NCI-H1436 treated with DMSO at 0.1 percent for 48 hours (cell line): ENCODE results near the gene IGF1.

ENCODE experiments used
- DNase-seq: peaks from one replicate; lab custom pipeline; 2025; lab: John Stamatoyannopoulos, UW

Gene IGF1

DNA sequence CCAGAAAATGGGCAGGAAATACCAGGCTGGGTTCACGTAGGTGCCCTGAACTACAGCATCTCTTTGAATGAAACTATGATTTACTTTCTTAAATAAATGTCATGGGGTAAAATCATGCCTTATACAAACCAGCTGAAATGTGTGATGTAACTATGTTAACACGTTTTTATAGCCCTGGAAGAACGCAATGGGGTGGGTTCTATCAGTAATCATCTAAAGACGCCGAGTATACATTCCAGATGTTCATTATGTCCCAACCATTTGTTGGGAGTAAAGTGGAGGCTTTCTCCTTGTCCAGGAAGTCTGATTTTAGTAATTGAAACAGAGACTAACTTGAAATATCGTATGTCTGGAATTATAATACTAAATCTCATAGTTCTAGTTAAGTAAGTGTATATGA is 16.2 kb upstream of the IGF1 start:
- no peak for DNase-seq

DNA sequence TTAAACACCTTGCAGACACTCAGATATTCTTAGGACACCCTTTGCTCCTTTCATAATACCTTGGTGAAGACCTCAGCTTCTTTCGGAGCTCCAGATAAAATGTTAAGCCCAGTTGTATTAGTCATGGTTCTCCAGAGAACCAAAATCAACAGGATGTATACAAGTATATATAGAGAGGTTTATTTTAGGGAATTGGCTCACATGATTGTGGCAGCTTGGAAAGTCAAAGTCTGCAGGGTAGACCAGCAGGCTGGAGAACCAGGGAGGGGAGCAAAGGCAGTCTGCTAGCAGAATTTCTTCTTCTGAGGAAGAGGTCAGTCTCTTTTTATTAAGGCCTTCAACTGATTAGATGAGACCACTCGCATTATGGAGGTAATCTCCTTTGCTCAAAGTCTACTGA is 6.9 kb upstream of the IGF1 start:
- DNase-seq: no peak

DNA sequence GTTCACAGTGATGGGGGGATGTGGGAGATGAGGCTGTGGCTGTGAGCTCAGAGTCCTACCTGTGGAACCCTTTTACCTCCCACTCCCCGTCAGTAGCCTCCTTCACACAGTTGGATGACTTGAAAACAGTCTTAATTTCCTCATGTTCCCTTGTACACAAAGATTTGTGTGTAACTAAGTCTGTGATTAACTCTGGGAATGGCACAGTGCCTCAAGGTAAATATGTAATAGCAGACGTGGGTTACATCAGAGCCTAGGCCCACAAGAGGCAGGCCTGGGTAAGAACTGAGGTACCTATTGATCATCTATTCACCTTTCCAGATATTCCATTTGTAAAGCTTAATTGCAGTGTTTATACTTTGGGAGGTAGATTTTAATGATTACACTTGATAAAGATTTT is 5.8 kb upstream of the IGF1 start:
- no peak for DNase-seq

DNA sequence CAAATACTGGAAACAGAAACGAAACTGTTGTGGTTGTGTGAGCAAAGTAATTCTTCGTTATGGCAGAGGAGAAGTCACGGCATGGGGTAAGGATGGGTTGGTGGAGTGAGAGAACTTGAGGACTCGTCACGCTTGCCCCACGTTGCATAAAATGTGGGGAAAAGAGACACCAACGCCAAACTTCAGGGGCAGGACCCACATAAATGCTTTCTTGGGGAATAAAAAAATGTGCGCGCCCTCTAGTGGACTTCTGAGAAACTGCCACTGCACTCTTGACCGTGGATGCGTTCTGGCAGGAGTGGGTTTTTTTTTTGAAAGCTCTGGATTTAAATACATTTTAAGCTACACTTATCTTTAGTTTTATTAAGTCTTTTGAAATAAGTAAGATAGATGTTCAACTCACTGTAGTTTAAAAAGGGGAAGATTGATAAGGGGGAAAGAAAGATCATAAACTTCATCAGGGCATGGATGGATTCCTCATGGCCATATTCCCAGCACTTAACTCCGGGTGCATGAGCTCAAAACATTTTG is 4.1 kb upstream of the IGF1 start:
- no peak for DNase-seq

DNA sequence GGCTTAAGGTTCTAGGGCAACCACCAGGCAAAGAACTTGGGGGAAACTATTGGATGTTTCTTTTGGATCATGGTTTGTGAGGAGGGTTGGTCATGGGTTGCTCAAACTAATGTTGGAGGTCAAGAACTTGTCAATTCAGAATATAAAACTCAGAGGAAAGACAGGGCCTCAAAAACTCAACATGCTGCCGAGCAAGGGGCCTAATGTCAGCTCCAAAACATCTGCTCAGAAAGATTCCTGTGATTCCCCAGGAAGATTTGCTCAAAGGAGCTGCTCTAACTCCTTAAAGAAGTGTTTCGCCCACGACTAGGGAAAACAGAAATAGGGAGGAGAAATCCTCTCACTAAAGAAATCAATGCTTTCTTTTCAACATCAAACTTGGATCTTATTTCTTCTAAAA is 3.7 kb upstream of the IGF1 start:
- no peak for DNase-seq

DNA sequence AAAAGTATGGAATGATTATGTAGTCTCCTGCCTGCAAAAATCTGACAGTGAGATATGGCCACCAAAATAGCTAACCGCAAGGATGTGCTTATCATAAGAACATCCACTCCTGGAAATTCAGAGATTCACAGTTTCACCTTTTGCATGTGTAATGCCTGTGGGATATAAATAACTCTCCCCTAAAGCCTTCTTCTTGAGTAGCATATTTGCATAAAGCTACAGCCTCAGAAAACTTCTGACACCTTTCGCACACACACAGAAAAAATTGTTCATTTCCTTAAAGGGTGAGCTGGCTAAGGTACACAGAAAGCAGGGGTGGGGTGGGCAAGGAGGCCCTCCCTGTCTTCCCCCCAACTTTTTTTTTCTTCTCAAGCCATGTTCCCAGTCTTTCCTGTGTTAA is 3.1 kb upstream of the IGF1 start:
- DNase-seq: no peak

DNA sequence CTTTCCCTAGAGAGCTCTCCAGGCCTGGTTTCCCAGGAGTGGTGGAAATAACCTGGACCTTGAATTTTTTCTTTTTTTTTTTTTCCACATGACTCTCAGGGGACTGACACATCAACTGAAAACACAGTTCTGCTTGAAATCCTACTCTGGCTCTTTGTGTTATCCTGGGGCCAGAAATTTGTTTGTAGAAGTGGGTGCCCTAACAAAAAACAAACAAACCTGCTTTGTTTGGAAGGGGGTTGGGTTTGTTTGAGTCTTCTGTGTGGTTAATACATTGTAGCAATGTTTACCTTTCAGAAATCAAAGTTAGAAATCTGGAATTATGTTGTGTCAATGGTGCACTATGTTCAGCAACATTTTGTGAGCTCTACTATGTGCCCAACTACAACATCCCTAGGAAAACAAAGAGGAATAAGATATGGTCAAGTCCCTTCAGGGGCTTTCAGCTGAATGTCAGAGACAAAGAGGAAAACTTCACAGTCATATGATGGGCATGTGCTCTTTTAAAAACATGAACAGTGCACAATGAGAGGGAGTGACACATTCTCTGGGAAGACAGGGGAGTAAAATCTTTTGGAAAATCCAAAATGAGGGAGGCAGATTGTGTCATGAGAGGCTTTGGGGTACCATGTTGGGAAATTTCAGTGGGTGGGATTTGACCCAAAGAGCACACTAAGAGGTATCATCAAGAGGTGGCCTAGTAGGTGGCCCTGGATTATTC is 1.5 kb upstream of the IGF1 start:
- DNase-seq: no peak

DNA sequence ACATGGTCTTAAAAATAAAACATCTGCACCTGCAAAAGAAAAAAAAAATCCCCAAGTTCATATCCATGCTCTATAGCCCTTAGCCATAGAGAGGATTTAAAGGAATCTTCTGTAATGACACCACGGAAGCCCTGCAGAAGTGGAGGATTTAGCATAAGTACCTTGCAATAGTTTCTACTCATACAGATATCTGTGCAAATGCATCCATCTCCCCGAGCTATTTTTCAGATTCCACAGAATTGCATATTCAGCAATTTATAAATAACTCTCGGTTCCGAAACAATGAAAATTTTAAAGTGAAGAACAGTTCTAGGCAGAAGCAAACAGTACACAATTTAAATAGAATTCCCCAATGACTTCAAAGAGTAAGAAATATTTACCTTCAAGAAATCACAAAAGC is 424 bp downstream of the IGF1 start:
- DNase-seq: no peak

DNA sequence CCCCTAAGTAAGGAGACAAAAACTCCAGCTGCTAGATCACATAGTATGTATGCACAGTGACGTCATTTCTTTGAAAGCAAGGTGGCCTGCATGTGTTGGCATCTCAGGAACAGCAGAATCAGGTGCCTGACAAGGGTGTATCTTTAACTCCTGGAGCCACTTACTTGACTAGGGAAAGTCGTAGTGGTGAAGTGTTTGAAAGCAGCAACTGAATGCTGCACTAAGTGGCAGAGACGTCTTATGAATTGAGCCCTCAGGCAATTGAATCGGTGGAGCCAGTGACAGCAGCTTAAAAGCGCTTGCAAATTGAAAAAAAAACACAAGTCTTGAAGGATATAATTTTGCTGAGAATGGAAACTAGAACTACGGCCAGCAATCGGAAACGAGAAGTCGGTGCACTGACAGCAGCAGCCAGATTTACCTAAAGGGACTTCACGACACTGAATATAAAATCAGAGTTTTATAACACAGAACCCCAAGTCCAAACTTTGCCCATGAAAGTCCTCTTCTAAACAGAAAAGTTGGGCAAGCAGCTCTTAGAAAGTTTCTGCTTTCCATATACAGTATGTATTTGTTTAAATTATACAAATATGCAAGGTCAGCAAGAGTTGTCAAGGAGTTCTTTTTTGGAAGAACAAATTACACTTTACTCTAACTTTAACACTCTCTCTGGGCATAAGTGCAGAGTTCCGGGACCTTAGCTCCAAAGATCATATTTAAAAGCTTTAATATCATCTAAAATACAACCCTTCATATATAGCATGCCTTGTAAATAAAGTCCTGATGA is 1.1 kb downstream of the IGF1 start:
- DNase-seq: no peak

DNA sequence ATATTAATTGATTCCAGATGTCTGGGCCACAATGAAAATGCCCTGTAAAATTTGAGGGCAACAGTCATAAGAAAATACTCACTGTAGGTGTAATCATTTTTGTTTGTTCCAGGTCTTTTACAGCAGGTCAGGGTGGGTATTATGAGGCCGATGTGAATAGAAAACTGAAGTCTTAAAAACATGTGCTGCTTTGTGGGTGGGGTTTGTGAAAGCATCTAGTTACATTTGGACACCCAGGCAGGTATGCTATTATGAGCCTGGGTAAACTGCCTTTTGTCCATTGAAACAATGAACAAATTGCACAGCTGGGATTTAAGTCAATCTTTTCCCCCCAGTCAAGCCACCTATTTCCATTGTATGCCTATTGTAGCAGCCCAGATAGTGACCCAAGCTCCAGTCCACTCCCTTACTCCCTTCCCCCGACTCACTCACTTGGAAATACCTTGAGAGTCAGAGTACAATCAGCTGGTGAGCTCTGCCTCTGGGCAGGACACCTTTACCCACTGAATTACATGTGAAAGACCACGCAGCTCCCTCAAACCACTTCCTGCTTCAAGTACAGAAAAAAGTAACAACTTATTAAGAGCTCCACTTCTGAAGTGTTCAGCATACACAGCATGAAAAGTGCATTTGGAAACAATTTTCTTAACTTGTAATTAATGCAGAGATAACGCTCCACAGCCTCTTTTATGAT is 1.8 kb downstream of the IGF1 start:
- no peak for DNase-seq

DNA sequence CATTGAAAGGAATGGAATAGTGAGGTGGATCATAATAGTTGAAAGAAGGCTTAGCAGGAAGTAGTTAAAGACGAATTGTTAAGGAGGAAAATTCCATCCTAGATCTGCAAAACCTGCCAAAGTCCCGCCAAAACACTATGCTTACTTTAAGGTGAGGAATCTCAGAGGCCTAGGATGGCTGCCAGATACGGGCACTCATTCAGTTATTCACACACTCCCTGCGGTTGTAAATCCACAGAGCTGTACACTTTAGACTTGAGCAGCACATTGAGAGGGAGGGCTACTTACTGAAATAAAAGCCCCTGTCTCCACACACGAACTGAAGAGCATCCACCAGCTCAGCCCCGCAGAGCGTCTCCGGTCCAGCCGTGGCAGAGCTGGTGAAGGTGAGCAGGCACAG is 5.0 kb downstream of the IGF1 start:
- DNase-seq: no peak

DNA sequence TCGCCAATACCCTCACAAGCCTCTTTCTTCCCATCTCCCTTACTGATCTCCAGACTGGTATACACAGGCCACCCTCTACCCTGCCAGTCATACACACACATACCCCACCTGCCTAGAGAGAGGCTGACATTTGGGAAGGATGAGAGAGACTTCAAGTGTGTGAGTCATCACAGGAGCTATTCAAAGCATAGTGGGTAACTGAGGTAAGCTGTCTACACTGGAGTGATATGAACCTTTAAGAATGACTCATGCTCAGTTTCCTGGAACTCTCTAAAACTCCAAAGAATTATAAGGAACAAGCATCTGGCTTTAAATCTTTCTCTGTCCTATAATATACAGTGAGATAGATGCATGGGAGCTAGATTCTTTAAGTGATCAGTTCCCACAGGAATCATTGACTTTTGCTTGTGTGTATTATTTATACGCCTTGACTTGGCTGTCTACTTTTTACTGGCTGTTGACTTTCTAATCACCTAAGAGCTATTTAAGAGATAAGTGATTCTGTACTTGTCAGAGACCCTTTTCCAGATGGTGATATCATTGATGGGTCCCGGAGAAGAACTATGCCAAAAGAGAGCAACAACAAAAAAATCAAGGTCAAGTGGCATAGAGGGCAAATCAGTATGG is 5.8 kb downstream of the IGF1 start:
- no peak for DNase-seq

DNA sequence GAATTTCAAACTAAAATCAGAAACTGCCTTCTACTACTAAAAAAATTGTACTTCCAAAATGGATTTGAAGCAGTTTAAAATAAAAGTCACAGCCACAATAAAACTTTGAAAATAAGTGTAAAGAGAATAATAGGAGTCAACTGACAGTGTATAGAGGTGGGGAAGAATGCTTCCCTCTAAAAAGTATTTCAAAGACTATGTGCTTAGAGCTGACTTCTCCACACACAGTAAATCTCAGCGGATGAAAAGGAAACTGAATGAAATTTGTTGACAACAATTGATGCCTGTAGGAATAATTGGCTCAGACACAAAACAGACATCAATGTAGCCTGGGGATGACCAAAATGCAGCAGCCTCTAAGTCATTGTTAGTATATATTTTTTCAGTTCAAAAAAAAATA is 7.9 kb downstream of the IGF1 start:
- no peak for DNase-seq

DNA sequence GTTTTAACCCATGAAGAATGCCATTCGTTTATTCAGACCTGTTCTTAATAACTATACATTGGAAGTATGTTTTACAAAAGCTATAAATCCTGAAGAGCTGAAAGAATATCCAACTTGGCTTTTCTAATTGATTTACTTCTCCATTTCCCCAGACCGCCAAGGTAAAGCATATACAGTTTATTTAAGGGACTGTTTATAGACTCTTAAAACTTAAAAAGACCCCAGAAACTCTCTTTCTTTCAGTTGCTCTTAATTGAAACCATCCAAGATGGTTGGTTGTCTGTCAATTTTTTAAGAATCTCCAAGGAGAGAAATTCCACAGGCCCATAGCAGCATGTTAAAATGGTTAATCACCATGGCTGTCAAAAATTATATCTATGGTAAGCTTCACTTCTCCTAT is 8.8 kb downstream of the IGF1 start:
- DNase-seq: no peak

DNA sequence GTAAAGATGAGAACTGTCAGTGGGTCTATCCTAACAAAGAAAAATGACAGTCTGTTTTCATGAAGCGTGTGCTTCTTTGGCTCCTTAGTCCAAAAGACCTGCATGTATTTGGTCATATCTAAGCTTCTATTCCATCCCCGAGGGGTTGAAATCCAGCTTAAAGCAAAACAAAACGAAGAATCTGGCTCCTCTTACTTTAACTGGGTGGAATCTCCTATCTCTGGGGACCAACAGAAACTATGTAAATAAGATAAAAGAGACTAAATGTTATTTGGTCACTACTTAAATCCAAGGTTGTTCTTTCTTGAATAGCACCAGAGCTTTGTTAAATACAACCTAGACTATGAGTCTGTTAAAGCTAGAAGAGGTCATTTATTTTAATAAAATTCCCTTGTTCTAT is 9.4 kb downstream of the IGF1 start:
- DNase-seq: no peak

DNA sequence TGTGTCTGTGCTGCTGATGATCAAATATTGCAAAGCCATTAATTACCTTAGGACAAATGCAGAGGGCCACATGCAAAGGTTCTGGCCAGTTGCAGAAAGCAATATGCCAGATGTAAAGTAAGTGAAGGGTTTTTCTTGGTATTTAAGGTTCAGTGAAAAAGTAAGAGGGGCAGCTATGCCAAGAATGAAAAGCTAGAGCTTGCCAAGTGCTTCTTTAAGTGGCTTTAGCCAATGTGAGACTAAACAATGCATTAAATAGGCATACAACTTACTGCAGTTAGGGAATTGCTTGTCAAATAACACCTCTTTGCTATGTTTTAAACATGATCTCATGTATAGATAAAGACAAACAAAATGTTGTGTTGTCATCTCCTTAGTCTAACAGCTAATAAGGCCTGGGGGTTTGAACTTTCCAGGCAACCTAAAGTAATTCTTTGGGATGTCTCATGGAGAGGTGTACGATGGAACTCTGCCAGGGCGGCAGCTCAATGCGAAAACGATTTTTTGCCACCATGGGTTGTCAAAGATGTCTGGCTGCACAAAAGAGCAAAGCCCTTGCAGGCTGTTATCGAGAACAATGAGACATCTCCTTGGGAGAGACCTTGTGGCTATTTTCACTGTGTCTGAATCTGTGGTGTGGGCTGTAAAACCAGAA is 12.0 kb downstream of the IGF1 start:
- no peak for DNase-seq

DNA sequence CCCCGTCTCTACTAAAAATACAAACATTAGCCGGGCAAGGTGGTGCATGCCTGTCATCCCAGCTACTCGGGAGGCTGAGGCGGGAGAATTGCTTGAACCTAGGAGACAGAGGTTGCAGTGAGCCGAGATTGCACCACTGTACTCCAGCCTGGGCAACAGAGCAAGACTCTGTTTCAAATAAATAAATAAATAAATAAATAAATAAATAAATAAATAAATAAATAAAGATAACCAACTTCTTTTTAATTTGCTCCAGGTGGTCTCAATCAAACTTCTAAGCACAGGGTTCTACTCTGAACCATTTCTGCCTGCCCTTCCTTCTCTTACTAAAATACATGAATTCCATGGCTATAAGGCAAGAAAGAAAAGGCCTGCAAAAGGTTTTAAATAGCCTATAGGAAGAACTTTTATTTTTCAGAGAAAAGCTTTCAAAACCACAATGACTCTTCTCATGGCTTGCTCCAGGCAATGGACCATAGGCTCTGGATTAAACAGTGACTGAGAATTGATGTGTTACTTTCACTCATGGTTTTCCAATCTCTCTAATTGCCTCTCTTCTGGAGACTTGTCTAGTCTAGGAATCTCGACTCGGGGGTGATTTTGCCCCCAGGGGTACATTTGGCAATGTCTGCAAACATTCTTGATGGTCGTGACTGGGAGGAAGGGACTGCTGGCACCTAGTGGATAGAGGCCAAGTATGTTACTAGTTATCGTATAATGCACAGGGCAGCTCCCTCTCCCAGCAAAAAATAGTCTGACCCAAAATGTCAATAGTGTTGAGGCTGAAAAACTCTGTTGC is 14.4 kb downstream of the IGF1 start:
- DNase-seq: no peak

DNA sequence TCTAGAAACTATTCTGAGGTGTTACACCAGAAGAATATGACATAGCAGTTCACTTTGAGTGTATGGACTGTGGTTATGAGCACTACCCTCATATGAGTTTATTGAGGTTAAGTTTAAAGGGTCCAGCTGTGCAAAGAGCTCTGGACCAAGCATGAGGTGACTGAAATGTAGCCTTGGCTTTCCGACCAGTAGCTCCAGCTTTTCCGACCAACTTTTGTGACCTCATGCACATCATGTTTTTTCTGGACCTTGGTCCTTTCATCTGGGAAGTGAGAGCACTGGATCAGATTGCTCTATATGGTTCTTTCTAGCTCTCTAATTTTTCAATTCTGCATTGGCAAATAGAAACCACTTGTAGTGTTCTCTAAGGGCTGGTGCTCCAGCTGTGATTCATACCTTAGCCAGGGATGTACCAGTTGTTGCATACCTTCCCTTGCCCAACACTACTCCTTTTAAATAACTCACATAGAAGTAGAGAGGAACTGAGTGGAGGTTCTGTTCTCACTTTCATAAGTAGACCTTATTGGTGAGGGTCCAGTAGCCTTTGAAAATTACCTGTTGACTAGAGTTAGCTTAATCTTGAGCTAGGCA is 16.6 kb downstream of the IGF1 start:
- DNase-seq: no peak

DNA sequence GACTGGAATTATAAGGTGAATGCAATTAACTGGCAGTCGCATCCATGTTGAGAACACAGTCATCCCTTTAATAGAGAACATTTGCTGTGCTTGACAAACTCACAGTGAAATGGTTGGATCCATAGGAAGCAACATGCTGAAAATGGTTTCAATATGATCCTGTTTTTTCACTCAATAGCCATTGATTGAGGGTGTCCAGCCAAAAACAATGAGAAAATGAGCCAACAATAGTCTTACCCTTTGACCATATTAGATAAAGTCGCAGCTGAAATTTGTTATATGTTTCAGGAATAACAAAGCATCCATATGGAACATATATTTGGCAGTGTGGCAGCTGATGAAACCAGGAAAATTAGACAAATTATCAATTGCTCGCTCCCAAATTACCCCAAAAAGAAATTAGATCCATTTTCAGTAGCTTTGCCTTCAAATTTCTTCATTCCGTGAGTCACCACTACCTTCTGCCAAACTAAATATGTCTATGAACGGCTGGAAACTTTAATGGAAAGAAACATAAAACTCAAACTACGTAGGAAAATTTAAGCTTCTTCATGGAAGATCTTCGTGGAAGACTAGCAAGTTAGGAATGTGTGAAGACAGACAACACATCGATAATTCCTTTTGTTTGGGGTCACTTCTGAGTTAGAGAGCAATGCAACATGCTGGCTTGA is 17.4 kb downstream of the IGF1 start:
- no peak for DNase-seq

DNA sequence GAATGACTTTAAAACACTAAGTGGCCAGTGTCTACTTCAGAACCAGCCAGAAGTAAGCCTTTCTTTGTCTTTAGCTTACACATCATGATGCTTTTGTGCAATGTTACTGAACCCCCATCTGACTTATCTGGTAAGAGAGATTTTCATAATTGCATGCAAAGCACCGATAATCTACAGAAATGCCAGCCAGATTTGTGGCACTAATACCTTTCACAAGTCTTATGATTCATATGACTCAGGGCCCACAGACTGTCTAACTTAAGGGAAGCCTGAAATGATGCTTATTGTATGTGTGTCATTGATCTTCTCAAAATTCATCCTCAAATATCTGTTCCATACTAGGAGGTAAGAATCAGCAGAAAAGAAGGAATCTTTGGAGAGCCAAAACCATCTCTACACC is 18.0 kb downstream of the IGF1 start:
- DNase-seq: no peak
